SK-N-SH (cell line): ENCODE results near the gene NRG3.
"Not testable (repeated sequence)": the region's sequence is repeated elsewhere in the genome, so short reads cannot be mapped to it uniquely, and the experiment has no call there.

Experiments used
- FOXJ3 ChIP-seq: sonication (generic); formaldehyde crosslinking; IDR thresholded peaks from 2 replicates; pipeline ENCODE4 v1.5.1; 2020; ENCODE audit warnings: mild to moderate bottlenecking, missing genetic modification reagents
- MEF2A ChIP-seq: IDR thresholded peaks from 2 replicates; pipeline ENCODE4 v1.4.0; 2012; ENCODE audit warnings: low read depth, borderline replicate concordance
- POLR2AphosphoS5 ChIP-seq: IDR thresholded peaks from 2 replicates; pipeline ENCODE4 v1.6.1; 2012; ENCODE audit warnings: low read depth, low read length
- RAD21 ChIP-seq: IDR thresholded peaks from 2 replicates; pipeline ENCODE4 v1.6.1; 2012; ENCODE audit warnings: mild to moderate bottlenecking, low read length
- SIN3A ChIP-seq: IDR thresholded peaks from 2 replicates; pipeline ENCODE4 v1.6.1; 2012; ENCODE audit warnings: low read depth, mild to moderate bottlenecking, low read length, moderate library complexity, borderline replicate concordance
- TF ChIP-seq, protein P1 (sequence below): fragments of 200-600 bp; sonication (generic); IDR thresholded peaks from 2 replicates; pipeline ENCODE4 v1.6.1; 2017; ENCODE audit warnings: antibody characterized with exemption, mild to moderate bottlenecking, moderate library complexity
- TF ChIP-seq, protein P2 (sequence below): IDR thresholded peaks from 2 replicates; pipeline ENCODE4 v1.4.0; 2012; ENCODE audit warnings: low read depth

GRCh38 chr10:82677932-82678331 is 802.9 kb downstream of the NRG3 start:
- TF ChIP-seq, protein P1, sequence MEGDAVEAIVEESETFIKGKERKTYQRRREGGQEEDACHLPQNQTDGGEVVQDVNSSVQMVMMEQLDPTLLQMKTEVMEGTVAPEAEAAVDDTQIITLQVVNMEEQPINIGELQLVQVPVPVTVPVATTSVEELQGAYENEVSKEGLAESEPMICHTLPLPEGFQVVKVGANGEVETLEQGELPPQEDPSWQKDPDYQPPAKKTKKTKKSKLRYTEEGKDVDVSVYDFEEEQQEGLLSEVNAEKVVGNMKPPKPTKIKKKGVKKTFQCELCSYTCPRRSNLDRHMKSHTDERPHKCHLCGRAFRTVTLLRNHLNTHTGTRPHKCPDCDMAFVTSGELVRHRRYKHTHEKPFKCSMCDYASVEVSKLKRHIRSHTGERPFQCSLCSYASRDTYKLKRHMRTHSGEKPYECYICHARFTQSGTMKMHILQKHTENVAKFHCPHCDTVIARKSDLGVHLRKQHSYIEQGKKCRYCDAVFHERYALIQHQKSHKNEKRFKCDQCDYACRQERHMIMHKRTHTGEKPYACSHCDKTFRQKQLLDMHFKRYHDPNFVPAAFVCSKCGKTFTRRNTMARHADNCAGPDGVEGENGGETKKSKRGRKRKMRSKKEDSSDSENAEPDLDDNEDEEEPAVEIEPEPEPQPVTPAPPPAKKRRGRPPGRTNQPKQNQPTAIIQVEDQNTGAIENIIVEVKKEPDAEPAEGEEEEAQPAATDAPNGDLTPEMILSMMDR = not testable (repeated sequence)
- not testable (repeated sequence) for TF ChIP-seq FOXJ3 (CRISPR knock-in tag); RAD21; SIN3A; POLR2AphosphoS5; MEF2A
- TF ChIP-seq, protein P2, sequence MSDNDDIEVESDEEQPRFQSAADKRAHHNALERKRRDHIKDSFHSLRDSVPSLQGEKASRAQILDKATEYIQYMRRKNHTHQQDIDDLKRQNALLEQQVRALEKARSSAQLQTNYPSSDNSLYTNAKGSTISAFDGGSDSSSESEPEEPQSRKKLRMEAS = not testable (repeated sequence)
